Fibroblast of mammary gland (primary cell): ENCODE results near the gene NRN1L.

Experiments
- DNase-seq: peaks from one replicate; pipeline ENCODE4 v3.0.0-alpha.2; 2010; ENCODE audit warnings: low read depth
- H3K4me3 ChIP-seq: 2 replicates; pipeline ENCODE4 v1.5.1; 2011; ENCODE audit warnings: low read depth, mild to moderate bottlenecking, low read length, moderate library complexity; ENCODE audit not compliant: control insufficient read depth
- CTCF ChIP-seq: conservative IDR thresholded peaks from 2 replicates; pipeline ENCODE4 v1.5.1; 2011; ENCODE audit warnings: low read depth, low read length, inconsistent platforms; ENCODE audit not compliant: control insufficient read depth, insufficient read depth

The NRN1L gene

GRCh38 chr16:67877064-67877463, 7.6 kb upstream of the NRN1L start:
- no peak for TF ChIP-seq CTCF
- H3K4me3 ChIP-seq = no peak overlapping the region
- no peak for DNase-seq

- H3K4me3 ChIP-seq = no peak overlapping the region
- no peak for TF ChIP-seq CTCF
- DNase-seq = no peak
These were observed 6.5 kb upstream of the NRN1L start for GRCh38 chr16:67878232-67878631.

- no peak for DNase-seq
- TF ChIP-seq CTCF = no peak
- H3K4me3 ChIP-seq = no peak overlapping the region
These were observed 5.8 kb upstream of the NRN1L start for GRCh38 chr16:67878846-67879245.

GRCh38 chr16:67879462-67879861, 5.2 kb upstream of the NRN1L start:
- DNase-seq = no peak
- TF ChIP-seq CTCF = no peak
- H3K4me3 ChIP-seq = no peak overlapping the region

- no peak overlapping the region for H3K4me3 ChIP-seq
- DNase-seq = no peak
- no peak for TF ChIP-seq CTCF
These were observed 4.7 kb upstream of the NRN1L start for GRCh38 chr16:67879936-67880335.

- no peak for DNase-seq
- no peak for TF ChIP-seq CTCF
- no peak overlapping the region for H3K4me3 ChIP-seq
These were observed 4.1 kb upstream of the NRN1L start for GRCh38 chr16:67880584-67880983.

- H3K4me3 ChIP-seq = no peak overlapping the region
- DNase-seq = no peak
- TF ChIP-seq CTCF = no peak
These were observed 3.0 kb upstream of the NRN1L start for GRCh38 chr16:67881621-67882161.
